Measurements from ENCODE around the gene RNU6-1.

The RNU6-1 gene

DNA sequence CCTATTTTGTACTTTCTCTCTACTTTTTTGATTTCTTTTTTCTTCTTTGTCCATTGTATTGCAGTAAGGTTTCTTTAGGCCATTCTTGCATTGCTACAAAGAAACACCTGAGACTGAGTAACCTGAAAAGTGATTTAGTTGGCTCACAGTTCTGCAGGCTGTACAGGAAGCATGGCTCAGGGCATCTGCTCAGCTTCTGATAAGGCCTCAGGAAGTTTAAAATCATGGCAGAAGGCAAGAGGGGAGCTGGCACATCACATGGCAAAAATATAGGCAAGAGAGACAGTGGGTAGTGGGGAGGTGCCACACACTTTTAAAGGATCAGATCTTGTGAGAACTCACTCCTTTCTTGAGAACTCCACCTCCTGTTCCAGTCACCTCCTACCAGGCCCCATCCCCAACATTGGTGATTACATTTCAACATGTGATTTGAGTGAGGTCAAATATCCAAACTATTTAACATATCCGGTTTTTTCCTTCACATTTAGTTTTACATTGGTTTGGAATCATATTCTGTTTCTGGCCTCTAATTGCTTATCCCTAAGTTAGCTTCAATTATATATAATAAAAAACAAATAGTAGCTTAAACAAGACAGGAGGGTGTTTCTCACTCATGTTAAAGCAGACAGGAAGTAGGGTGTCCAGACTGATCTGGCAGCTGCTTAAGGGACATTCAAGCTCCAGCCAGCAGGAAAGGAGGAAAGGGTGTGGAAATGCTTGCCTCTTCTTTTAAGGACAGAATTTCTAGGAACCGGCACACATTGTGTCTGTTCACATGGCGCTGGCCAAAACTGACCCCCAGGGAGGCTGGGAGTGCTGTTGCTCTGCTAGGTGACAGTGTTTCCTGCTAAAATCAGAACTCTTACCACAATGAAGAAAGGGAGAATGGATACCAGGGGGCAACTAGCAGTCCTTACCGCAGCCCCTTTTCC lies 43.4 kb downstream of the RNU6-1 start:
- no peak for DNase-seq

DNA sequence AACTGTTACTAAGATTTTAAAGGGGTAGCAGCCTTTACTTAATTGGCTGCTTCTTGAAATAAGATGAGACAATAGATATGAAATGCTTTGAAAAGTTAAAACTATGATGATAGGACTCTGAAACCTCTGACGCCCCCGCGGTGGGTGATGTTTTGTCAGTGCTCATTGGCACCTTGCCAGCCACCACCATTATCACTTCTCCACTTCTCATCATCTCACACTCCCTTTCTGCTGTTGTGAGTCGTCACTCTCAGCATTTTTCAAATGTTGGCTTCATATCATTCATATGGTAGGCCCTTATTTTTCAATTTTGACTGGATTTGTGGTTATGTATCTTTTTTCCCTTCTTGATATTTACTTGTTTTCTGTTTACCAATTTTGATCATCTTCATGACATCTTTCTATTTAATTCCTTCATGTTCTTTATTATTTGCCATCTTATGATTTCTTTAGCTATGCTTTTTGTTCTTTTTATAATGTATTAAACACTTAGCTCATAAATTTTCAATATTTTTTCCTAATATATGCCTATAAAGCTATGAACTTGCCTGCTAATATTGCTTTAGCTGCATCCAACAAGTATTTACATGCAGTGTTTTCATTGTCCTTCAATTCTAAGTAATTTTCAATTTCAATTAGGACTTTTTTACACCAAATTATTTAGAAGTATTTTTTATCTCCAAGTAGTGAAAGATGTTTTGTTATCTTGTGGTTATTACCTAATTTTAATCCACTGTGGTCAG lies 44.8 kb downstream of the RNU6-1 start:
- no peak for DNase-seq

DNA sequence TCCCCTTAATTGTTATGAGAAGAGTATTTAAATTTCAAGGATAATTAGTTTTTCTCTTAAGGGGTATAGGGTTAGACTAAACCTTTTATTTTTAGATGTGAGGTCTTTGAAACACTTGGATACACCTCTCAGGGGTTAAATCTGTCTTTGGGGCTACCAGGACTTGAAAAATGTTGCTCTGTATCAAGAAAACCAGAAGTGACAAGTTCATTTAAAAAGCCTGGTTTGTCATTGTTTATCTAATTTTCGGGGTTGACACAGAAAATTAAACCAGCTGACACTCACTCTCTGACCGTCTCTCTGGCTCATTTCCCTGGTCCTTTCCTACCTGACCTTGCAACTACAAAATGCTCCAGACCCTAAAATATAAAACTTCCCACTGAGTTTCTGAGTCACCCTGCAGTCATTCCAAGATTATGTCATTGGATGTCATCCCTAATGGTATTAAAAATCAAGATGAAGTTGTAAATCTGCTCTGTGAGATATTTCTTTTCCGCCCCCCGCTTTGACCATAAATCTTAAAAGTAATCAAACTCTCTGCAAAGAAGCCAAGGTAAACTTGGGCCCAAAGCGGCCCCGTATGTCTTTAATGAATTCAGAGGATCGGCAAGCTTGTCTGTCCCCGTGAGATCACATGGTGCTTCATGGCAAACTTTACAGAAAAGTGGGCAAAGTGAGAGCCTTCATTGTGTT lies 47.4 kb downstream of the RNU6-1 start:
- no peak for DNase-seq

DNA sequence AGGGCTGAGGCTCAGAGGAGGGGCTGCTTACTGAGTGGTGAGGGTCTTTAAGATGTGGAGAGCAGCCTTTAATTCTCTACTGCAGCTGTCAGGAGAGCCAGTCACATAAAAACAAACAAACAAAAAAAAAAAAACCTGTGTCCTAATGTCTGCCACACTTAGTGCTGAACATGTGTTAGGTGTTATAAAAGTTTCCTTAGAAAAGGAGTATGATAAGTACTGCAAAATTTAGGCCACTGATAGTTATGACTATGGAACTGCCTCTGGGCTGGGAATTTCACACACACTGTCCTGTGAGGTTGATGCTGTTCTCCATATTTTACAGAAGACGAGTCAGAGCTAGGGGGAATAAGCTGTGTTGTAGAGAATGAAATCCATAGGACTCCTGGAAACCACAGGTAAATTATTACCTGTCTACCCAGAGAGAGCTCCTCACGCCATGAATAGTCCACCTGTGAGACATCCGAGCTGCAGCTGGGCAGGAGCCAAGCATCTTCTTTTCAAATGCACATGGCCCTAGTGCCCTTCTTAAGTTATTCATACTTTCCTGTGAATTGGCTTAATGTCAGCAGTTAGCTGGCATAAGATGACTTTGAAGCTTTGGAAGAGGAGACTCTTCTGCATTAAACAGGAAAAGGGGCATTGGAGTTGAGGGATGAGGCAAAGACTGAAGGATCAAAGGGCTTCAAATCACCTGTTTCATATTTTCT lies 49.1 kb downstream of the RNU6-1 start:
- DNase-seq, result no peak
